Sigmoid colon (tissue), 4 donors: ENCODE measurements around the gene RPUSD3.

ENCODE experiments used
- POLR2A ChIP-seq, 2 donors: fragments of 450-650 bp; IDR thresholded peaks; one replicate each; pipeline ENCODE4 v1.6.1; 2016; ENCODE audit warnings: antibody characterized with exemption in 2 of 2, mild to moderate bottlenecking in 2 of 2, moderate library complexity in 2 of 2
- POLR2AphosphoS5 ChIP-seq, 4 donors: sonication (generic); formaldehyde crosslinking; IDR thresholded peaks; one replicate each; pipeline ENCODE4 v1.6.1; 2017; ENCODE audit warnings: antibody characterized with exemption in 4 of 4
- TF ChIP-seq, protein P1 (sequence below), 4 experiments: fragments of 450-650 bp in 3 of 4; fragments of 200-600 bp in 1 of 4; IDR thresholded peaks; one replicate each; pipeline ENCODE4 v1.5.1; 2016 to 2019; ENCODE audit warnings: antibody characterized with exemption in 4 of 4, mild to moderate bottlenecking in 3 of 4, moderate library complexity in 2 of 4

DNA sequence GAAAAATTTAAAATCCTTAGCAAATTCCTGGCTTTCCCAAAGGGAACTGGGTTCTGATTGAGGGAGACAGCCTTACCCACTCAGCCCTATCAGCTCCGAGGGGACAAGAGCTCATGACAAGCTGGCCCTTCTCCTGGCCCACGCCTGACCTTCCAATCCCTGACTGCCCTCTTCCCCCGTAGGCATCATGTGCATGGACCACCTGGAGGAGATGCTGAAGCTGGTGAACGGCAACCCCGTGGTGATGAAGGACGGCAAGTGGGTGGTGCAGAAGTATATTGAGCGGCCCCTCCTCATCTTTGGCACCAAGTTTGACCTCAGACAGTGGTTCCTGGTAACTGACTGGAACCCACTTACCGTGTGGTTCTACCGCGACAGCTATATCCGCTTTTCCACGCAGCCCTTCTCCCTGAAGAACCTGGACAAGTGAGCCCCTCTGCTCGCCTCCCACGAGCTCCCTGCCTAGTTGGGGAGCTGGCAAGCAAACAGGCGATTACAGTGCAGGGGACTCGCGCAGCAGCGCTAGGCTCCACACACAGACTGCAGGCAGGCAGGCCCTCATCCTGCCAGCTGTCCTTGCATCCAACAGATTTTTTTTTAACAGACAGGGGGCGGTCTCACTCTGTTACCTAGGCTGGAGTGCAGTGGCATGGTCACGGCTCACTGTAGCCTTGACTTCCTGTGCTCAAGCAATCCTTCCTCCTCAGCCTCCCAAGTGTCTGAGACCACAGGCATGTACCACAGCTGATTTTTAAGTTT, 16.8 kb downstream of the RPUSD3 start:
- TF ChIP-seq POLR2A (IDR thresholded peaks at IDR 0.05), result no peak
- TF ChIP-seq, protein P1, sequence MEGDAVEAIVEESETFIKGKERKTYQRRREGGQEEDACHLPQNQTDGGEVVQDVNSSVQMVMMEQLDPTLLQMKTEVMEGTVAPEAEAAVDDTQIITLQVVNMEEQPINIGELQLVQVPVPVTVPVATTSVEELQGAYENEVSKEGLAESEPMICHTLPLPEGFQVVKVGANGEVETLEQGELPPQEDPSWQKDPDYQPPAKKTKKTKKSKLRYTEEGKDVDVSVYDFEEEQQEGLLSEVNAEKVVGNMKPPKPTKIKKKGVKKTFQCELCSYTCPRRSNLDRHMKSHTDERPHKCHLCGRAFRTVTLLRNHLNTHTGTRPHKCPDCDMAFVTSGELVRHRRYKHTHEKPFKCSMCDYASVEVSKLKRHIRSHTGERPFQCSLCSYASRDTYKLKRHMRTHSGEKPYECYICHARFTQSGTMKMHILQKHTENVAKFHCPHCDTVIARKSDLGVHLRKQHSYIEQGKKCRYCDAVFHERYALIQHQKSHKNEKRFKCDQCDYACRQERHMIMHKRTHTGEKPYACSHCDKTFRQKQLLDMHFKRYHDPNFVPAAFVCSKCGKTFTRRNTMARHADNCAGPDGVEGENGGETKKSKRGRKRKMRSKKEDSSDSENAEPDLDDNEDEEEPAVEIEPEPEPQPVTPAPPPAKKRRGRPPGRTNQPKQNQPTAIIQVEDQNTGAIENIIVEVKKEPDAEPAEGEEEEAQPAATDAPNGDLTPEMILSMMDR (IDR thresholded peaks at IDR 0.05), result no peak
- TF ChIP-seq POLR2AphosphoS5 (IDR thresholded peaks at IDR 0.05), result no peak
